NB4 (cell line): ENCODE data around the gene FAM81B.

Source experiments
- CTCF ChIP-seq: IDR thresholded peaks from one replicate; pipeline ENCODE4 v1.5.1; 2012; ENCODE audit warnings: low read depth, low read length
- POLR2A ChIP-seq: IDR thresholded peaks from 2 replicates; pipeline ENCODE4 v1.6.1; 2011; ENCODE audit warnings: mild to moderate bottlenecking; ENCODE audit not compliant: insufficient read length; ENCODE audit errors: extremely low read depth
- TF ChIP-seq, protein P1 (sequence below): IDR thresholded peaks from 2 replicates; pipeline ENCODE4 v1.6.1; 2011; ENCODE audit warnings: low read depth, low read length

DNA sequence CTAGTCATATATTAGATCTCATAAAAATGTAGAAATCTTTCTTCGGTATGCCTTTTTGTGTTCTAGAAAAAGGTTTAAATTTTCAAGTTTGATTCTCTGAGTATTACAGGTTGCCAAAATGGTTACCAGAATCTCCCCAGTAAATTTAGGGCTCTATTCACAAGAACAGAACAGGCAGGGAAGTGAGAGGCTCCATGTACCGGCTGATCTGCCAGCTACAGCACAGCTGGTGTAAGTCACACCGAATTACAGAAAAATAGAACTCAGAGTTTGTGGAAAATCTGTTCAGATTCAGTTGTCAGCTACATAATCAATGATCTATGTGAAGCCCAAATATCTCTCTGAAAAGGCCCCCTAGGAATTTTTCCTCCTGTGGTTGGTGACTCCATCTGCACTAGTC, 10.5 kb downstream of the FAM81B start:
- TF ChIP-seq, protein P1, sequence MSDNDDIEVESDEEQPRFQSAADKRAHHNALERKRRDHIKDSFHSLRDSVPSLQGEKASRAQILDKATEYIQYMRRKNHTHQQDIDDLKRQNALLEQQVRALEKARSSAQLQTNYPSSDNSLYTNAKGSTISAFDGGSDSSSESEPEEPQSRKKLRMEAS, result no peak
- TF ChIP-seq POLR2A (no peak), CTCF (no peak)
